ENCODE measurements around the gene AK2. TPM values are rescaled to one million over a fixed set of nuclear protein-coding genes. Genes with fewer than 3 reads are reported as not detected.

AK2 gene
- total RNA-seq, 4 donors from 2014 or later = 273 to 366 (median 293) TPM

- Histone ChIP-seq H3K36me3 (no peaks in the 10 kb centered on the region), H3K9me3 (no peaks in the 10 kb centered on the region), H3K27ac (peak overlapping the region in 1 of 4 donors; percentile 79), H3K4me1 (peaks cover 6 to 27% (median 20%) of the 10 kb centered on the region in 4 donors), H3K27me3 (no peaks in the 10 kb centered on the region), H3K4me3 (no peak overlapping the region)
- no peak for DNase-seq
- TF ChIP-seq, protein P1, sequence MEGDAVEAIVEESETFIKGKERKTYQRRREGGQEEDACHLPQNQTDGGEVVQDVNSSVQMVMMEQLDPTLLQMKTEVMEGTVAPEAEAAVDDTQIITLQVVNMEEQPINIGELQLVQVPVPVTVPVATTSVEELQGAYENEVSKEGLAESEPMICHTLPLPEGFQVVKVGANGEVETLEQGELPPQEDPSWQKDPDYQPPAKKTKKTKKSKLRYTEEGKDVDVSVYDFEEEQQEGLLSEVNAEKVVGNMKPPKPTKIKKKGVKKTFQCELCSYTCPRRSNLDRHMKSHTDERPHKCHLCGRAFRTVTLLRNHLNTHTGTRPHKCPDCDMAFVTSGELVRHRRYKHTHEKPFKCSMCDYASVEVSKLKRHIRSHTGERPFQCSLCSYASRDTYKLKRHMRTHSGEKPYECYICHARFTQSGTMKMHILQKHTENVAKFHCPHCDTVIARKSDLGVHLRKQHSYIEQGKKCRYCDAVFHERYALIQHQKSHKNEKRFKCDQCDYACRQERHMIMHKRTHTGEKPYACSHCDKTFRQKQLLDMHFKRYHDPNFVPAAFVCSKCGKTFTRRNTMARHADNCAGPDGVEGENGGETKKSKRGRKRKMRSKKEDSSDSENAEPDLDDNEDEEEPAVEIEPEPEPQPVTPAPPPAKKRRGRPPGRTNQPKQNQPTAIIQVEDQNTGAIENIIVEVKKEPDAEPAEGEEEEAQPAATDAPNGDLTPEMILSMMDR (IDR thresholded peaks at IDR 0.05) = no peak
- TF ChIP-seq POLR2A (IDR thresholded peaks at IDR 0.05) = no peak
These were observed 45.8 kb downstream of the AK2 start for GRCh38 chr1:32990887-32991286.

DNA sequence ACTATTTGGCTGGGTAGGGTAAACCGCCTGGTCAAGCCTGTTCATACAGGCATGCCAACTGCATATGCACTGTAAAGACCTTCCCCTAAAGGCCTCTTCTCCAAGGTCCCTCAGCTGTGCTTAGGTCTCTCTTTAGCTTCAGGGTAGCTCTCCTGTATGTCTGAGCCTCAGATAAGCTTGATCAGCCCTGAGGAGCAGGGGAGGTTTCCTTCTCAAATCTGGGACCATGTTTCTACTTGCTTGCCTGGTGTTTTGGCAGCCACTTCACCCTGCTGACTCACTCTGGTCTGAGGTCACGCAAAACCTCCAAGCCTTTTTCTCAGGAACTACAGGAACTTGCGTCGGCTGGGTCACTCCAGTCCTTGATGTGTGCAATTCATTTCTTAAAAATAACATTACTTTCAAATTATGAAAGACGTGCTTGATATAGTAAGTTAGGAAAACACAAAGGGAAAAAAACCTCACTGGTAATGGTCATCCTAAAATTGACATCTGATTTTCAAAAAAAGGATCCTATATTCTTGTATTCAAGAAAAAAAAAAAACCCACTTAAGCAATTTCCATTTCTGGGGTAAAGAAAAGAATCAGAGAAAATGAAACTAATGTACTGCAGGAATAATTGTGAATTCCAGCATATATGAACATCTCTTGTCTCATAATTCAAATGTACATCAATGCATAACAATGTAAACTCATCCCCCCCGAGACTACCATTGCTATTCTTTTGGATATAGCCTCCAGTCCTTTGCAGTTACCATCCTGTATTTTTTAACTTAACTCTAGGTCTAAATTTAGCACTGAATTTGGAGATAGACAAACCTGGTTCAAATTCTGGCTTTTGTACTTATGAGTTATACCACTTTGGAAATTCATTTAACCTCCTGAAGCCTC, 47.3 kb downstream of the AK2 start:
- Histone ChIP-seq H3K27me3 (no peaks in the 10 kb centered on the region), H3K4me1 (peaks cover 6 to 27% (median 20%) of the 10 kb centered on the region in 4 donors)
- peak in 2 of 3 donors; percentile 35 to 78 for DNase-seq

DNA sequence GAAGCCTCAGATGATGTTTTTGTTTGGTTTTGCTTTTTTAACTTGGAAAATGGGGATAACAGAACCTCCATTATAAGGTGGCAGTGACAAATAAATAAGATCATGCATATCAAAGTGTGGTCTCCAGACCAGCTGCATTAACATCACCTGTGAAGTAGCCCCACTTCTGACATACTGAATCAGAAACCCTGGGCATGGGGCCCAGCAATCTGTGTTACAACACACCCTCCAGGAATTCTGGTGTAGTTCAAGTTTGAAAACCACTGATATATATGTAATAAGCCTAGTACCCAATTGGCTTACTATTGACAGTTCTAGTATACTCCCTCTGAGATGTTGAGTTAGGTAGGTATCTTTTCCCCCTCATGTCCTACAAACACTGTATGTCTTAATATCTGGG, 48.0 kb downstream of the AK2 start:
- Histone ChIP-seq H3K4me3 (no peak overlapping the region), H3K9me3 (no peaks in the 10 kb centered on the region), H3K27ac (peak overlapping the region in 3 of 4 donors; percentile 6 to 49 (median 47)), H3K36me3 (no peaks in the 10 kb centered on the region), H3K27me3 (no peaks in the 10 kb centered on the region), H3K4me1 (peaks cover 6 to 27% (median 20%) of the 10 kb centered on the region in 4 donors)
- no peak for DNase-seq
- TF ChIP-seq POLR2A (IDR thresholded peaks at IDR 0.05) = no peak
- TF ChIP-seq, protein P1 (IDR thresholded peaks at IDR 0.05) = no peak

More for the DNA sequence above, 47.3 kb downstream of the AK2 start:
- Histone ChIP-seq H3K4me3 (no peak overlapping the region), H3K9me3 (no peaks in the 10 kb centered on the region), H3K27ac (peak overlapping the region in 3 of 4 donors; percentile 37 to 49 (median 47)), H3K36me3 (no peaks in the 10 kb centered on the region)
- no peak for TF ChIP-seq POLR2A (IDR thresholded peaks at IDR 0.05)
- TF ChIP-seq, protein P1 (IDR thresholded peaks at IDR 0.05) = no peak

GRCh38 chr1:32985226-32985625, 51.5 kb downstream of the AK2 start:
- Histone ChIP-seq H3K27ac (no peak overlapping the region), H3K27me3 (no peaks in the 10 kb centered on the region), H3K4me1 (peaks cover 0 to 26% (median 13%) of the 10 kb centered on the region in 4 donors), H3K4me3 (no peak overlapping the region), H3K9me3 (no peaks in the 10 kb centered on the region), H3K36me3 (no peaks in the 10 kb centered on the region)
- TF ChIP-seq, protein P1 (IDR thresholded peaks at IDR 0.05) = no peak
- TF ChIP-seq POLR2A (IDR thresholded peaks at IDR 0.05) = no peak
- no peak for DNase-seq

- no peak for TF ChIP-seq POLR2A (IDR thresholded peaks at IDR 0.05)
- TF ChIP-seq, protein P1 (IDR thresholded peaks at IDR 0.05) = no peak
- no peak for DNase-seq
- Histone ChIP-seq H3K36me3 (no peaks in the 10 kb centered on the region), H3K4me3 (no peak overlapping the region), H3K4me1 (peaks cover 0 to 26% (median 15%) of the 10 kb centered on the region in 4 donors), H3K27ac (peak overlapping the region in 1 of 4 donors; percentile 19), H3K9me3 (no peaks in the 10 kb centered on the region), H3K27me3 (no peaks in the 10 kb centered on the region)
These were observed 52.1 kb downstream of the AK2 start for GRCh38 chr1:32984455-32985171.
